HepG2 (cell line): ENCODE results near the gene RBCK1. TPM values are rescaled to one million over a fixed set of nuclear protein-coding genes. Genes with fewer than 3 reads are reported as not detected.

Experiments used
- AFF4 ChIP-seq: sonication (generic); formaldehyde crosslinking; IDR thresholded peaks from 2 replicates; pipeline ENCODE4 v1.4.0; 2020; ENCODE audit warnings: missing genetic modification reagents
- CAMTA2 ChIP-seq: sonication (generic); formaldehyde crosslinking; IDR thresholded peaks from 2 replicates; pipeline ENCODE4 v1.4.0; 2020; ENCODE audit warnings: mild to moderate bottlenecking, missing genetic modification reagents, borderline replicate concordance
- HOXA9 ChIP-seq: sonication (generic); formaldehyde crosslinking; IDR thresholded peaks from 2 replicates; pipeline ENCODE4 v1.8.1; 2022; ENCODE audit warnings: missing genetic modification reagents, mild to moderate bottlenecking, moderate library complexity, borderline replicate concordance
- KDM6A ChIP-seq: IDR thresholded peaks from 2 replicates; pipeline ENCODE4 v1.6.1; 2016; ENCODE audit warnings: low read depth
- MAX ChIP-seq: IDR thresholded peaks from 2 replicates; pipeline ENCODE4 v1.6.1; 2012; ENCODE audit warnings: inconsistent platforms
- RFXANK ChIP-seq: IDR thresholded peaks from 2 replicates; pipeline ENCODE4 v1.6.1; 2016
- SKIL ChIP-seq: sonication (generic); formaldehyde crosslinking; IDR thresholded peaks from 2 replicates; pipeline ENCODE4 v1.8.0; 2022; ENCODE audit warnings: missing genetic modification reagents, mild to moderate bottlenecking, moderate library complexity, borderline replicate concordance
- ZNF10 ChIP-seq: sonication (generic); formaldehyde crosslinking; IDR thresholded peaks from 2 replicates; pipeline ENCODE4 v1.4.0; 2020; ENCODE audit warnings: mild to moderate bottlenecking, low read depth, missing genetic modification reagents, borderline replicate concordance
- ZNF124 ChIP-seq: sonication (generic); formaldehyde crosslinking; IDR thresholded peaks from 2 replicates; pipeline ENCODE4 v1.4.0; 2020; ENCODE audit warnings: missing genetic modification reagents
- ZNF253 ChIP-seq: sonication (generic); formaldehyde crosslinking; IDR thresholded peaks from 2 replicates; pipeline ENCODE4 v1.8.0; 2022; ENCODE audit warnings: mild to moderate bottlenecking, missing genetic modification reagents, borderline replicate concordance
- ZNF446 ChIP-seq: sonication (generic); formaldehyde crosslinking; IDR thresholded peaks from 2 replicates; pipeline ENCODE4 v1.5.0; 2020; ENCODE audit warnings: mild to moderate bottlenecking, missing genetic modification reagents
- ZNF557 ChIP-seq: sonication (generic); formaldehyde crosslinking; IDR thresholded peaks from 2 replicates; pipeline ENCODE4 v1.4.0; 2020; ENCODE audit warnings: missing genetic modification reagents
- ZNF83 ChIP-seq: sonication (generic); formaldehyde crosslinking; IDR thresholded peaks from 2 replicates; pipeline ENCODE4 v1.4.0; 2020; ENCODE audit warnings: missing genetic modification reagents, mild to moderate bottlenecking, borderline replicate concordance
- polyA plus RNA-seq, 8 experiments: library from polyadenylated mRNA; depleted of rRNA in 3 of 8; stranded (reverse) in 7 of 8; unstranded in 1 of 8; fragments of >200 nt; fragmentation: Illumina TruSeq in 4 of 8; extraction: Trizol in 4 of 8; gene quantifications; 2 replicates each; pipeline versions ENCODE4 v1.2.1 to v1.2.3, GENCODE V29; 2011 to 2016; ENCODE audit warnings: low read depth in 4 of 8, missing spikeins in 1 of 8, mixed read lengths in 1 of 8; ENCODE audit not compliant: insufficient read depth in 1 of 8
- total RNA-seq, 5 experiments: library from RNA; depleted of rRNA; stranded (reverse); fragments of >200 nt; fragmentation: Illumina TruSeq; extraction: Trizol; gene quantifications; 2 replicates each; pipeline ENCODE4 v1.2.3, GENCODE V29; 2016; ENCODE audit warnings: low read depth in 1 of 5

The RBCK1 gene
- total and polyA plus RNA-seq, 2 of the 13 experiments (the other 11 are each of a cell fraction or from before 2014, with no cell fraction given) = 149 to 215 TPM

- TF ChIP-seq AFF4 = peak; percentile 18; the same call in 1 of the 2 replicates
- TF ChIP-seq KDM6A (CRISPR knock-in tag) = 0 out of 2 replicates have a peak, but pooled peaks have one; percentile 46
- TF ChIP-seq HOXA9 (CRISPR knock-in tag) = no peak
- no peak for TF ChIP-seq ZNF10 (CRISPR knock-in tag)
- no peak for TF ChIP-seq ZNF557
- TF ChIP-seq RFXANK (CRISPR knock-in tag) = peak; percentile 78
- TF ChIP-seq MAX = peak; percentile 87
- no peak; the same call in 1 of the 2 replicates for TF ChIP-seq ZNF253
- 0 out of 2 replicates have a peak, but pooled peaks have one; percentile 28 for TF ChIP-seq SKIL (CRISPR knock-in tag)
- no peak for TF ChIP-seq ZNF83
- TF ChIP-seq ZNF446 (CRISPR knock-in tag) = no peak
- no peak for TF ChIP-seq CAMTA2 (CRISPR knock-in tag)
- peak; percentile 92; the same call in 1 of the 2 replicates for TF ChIP-seq ZNF124 (CRISPR knock-in tag)
These were observed 6.2 kb upstream of the RBCK1 start (continued) for GRCh38 chr20:401682-402495.
